Chondrocyte (in vitro differentiated cells): ENCODE data around the gene CD44. TPM values are rescaled to one million over a fixed set of nuclear protein-coding genes. Genes with fewer than 3 reads are reported as not detected.

Experiments used
- DNase-seq: peaks from one replicate; pipeline ENCODE4 v3.0.0; 2021; ENCODE audit warnings: mixed read lengths, low spot score
- H3K27ac Mint-ChIP-seq: one replicate; pipeline ENCODE4 v1.8.0; 2021; ENCODE audit warnings: mild to moderate bottlenecking, moderate library complexity, mixed read lengths; ENCODE audit not compliant: unreplicated experiment
- H3K27me3 Mint-ChIP-seq: 2 replicates; pipeline ENCODE4 v1.8.0; 2021; ENCODE audit warnings: low read depth, mixed read lengths
- H3K36me3 Mint-ChIP-seq: 2 replicates; pipeline ENCODE4 v1.8.0; 2021; ENCODE audit warnings: low read depth, mixed read lengths
- H3K4me1 Mint-ChIP-seq: 2 replicates; pipeline ENCODE4 v1.8.0; 2021; ENCODE audit warnings: low read depth, mild to moderate bottlenecking, mixed read lengths
- H3K4me3 Mint-ChIP-seq: one replicate; pipeline ENCODE4 v1.8.0; 2021; ENCODE audit warnings: mild to moderate bottlenecking, moderate library complexity, mixed read lengths; ENCODE audit not compliant: unreplicated experiment
- H3K9me3 Mint-ChIP-seq: 2 replicates; pipeline ENCODE4 v1.8.0; 2021; ENCODE audit warnings: low read depth, mixed read lengths
- total RNA-seq: library from RNA; stranded (reverse); gene quantifications from 3 replicates; pipeline ENCODE4 v1.2.1, GENCODE V29; 2021
- TF ChIP-seq, protein P1 (sequence below): fragments of 200-600 bp; sonication (generic); IDR thresholded peaks from 2 replicates; pipeline ENCODE4 v1.5.0; 2021; ENCODE audit warnings: antibody characterized with exemption, mild to moderate bottlenecking, moderate library complexity

CD44 gene
- total RNA-seq, 1 donor from 2014 or later, result 179 TPM

DNA sequence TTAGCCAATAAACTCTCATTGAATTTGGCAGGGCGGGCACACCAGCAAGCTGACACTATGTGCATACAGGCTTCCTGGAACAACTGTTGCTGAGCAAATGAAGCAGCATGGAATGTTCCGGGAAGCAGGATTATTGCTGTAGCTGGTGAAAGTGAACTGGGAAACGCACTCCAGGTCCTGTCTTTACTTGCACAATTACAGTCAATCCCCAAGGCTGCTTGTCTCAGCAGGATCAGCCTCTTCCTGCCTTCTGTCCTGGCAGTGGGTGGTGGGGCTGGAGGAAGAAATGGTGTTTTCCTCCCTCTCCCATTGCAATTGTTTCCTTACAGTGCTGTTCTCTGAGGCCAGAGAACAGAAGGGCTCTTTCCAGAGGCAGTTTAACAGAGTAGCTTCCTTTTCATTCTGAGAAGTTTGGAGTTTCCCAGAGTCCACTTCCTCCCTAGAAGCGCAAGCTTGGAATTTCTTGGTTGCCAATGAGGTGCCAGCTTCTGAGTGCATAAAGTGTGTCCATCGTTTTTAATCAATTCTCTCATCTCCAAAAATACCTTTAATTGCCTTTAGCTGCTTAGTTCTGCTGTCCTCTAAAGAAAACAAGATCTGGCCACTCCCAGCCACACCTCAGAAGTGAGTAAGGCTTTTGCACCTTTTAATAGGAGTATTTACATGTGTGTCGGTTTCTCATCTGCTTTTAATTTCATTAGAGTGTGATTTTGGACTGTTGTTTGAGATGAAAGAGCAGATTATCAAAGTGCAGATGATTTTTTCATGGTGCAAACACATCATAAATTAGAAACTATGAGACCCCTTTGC, 19.9 kb downstream of the CD44 start:
- Mint-ChIP-seq H3K27me3 (no peaks in the 10 kb centered on the region), H3K4me1 (peaks cover 43% of the 10 kb centered on the region), H3K36me3 (peaks cover 5% of the 10 kb centered on the region), H3K4me3 (no peak overlapping the region), H3K27ac (no peak overlapping the region), H3K9me3 (no peaks in the 10 kb centered on the region)
- TF ChIP-seq, protein P1, sequence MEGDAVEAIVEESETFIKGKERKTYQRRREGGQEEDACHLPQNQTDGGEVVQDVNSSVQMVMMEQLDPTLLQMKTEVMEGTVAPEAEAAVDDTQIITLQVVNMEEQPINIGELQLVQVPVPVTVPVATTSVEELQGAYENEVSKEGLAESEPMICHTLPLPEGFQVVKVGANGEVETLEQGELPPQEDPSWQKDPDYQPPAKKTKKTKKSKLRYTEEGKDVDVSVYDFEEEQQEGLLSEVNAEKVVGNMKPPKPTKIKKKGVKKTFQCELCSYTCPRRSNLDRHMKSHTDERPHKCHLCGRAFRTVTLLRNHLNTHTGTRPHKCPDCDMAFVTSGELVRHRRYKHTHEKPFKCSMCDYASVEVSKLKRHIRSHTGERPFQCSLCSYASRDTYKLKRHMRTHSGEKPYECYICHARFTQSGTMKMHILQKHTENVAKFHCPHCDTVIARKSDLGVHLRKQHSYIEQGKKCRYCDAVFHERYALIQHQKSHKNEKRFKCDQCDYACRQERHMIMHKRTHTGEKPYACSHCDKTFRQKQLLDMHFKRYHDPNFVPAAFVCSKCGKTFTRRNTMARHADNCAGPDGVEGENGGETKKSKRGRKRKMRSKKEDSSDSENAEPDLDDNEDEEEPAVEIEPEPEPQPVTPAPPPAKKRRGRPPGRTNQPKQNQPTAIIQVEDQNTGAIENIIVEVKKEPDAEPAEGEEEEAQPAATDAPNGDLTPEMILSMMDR, result no peak
- no peak for DNase-seq

DNA sequence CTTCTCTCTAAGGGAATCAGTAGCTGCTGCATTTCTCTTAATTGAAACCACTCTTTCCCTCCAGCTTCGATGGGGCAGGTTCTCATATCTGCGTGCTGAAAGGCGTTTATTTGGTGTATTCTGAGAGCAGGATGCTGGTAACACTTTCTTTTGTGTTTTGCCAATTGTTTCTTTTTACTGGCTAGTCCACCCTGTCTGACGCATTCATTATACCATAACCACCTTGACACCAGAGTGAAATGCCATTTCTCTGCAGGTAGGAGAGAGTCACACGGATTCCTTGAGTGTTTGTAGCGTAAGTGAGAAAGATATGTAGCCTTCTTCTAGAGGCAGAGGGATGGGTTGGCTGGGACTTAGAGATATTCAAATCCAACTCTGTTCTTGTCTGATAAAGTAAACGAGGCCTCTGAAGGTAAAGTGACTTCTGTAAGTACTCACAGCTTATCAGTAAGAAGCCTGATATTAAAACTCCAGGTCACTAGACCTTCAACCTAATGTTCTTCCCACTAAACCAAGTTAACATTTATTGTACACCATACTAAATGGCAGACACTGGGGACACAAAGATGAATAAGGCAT, 21.4 kb downstream of the CD44 start:
- no peaks in the 10 kb centered on the region for H3K27me3 Mint-ChIP-seq
- no peak for DNase-seq
- H3K9me3 Mint-ChIP-seq, result no peaks in the 10 kb centered on the region
- no peak overlapping the region for H3K4me3 Mint-ChIP-seq
- H3K27ac Mint-ChIP-seq, result no peak overlapping the region
- no peaks in the 10 kb centered on the region for H3K36me3 Mint-ChIP-seq
- peaks cover 45% of the 10 kb centered on the region for H3K4me1 Mint-ChIP-seq
- TF ChIP-seq, protein P1, result no peak

DNA sequence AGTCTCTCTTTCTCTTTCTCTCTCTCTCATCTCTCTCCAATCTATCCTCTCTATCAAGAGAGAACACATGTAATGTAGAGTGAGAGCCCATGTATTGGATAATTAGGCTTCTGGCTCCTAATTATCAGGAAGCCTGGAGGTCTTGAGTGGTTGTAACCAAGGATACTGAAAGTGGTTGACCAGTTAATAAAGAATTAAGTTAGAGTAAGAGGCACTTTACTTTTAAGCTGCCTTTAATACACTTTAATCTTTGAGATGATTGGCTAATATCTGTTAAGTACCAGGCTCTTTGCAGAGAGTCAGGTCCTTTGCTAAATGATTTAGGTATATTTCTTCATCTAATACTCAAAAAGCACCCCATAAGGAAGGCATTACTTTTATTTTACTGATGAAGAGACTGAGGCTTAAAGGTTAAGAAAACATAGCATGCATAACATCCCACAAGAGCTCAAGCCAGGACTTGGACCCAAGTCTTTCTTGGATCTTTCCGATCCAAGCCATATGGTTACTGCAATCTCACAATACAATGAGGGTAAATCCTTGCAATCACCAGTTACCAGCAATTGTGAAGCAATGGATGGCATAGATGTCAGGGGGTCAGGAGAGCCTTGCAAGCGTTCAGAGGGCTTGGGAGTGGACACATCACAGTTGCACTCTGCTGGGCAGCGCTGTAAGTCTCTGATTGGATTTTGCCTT, 22.1 kb downstream of the CD44 start:
- Mint-ChIP-seq H3K4me3 (no peak overlapping the region), H3K36me3 (no peaks in the 10 kb centered on the region), H3K4me1 (peaks cover 52% of the 10 kb centered on the region)

DNA sequence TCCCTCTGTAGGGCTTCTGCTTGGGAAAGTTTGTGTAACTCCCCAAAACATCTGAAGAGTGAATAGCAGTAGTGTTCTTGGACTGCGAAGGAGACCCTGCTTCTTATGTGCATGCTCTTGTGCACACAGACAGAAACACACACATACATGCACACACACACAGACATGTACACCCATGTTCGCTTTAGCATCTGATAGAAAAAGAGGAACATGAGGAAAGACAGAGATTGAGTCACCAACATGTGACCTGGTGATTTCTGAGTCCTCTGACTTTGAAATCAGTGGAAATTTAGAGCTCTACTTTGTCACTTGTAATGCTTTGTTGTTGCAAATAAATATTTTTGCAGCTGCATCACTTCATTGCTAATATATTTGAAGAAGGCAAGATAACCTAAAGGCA, 23.8 kb downstream of the CD44 start:
- H3K27ac Mint-ChIP-seq, result peak overlapping the region; percentile 17
- H3K4me3 Mint-ChIP-seq, result no peak overlapping the region
- no peaks in the 10 kb centered on the region for H3K27me3 Mint-ChIP-seq
- DNase-seq, result no peak
- peaks cover 69% of the 10 kb centered on the region for H3K4me1 Mint-ChIP-seq
- no peaks in the 10 kb centered on the region for H3K9me3 Mint-ChIP-seq
- H3K36me3 Mint-ChIP-seq, result no peaks in the 10 kb centered on the region
- TF ChIP-seq, protein P1, result no peak

More for the DNA sequence above, 22.1 kb downstream of the CD44 start:
- no peaks in the 10 kb centered on the region for H3K9me3 Mint-ChIP-seq
- no peaks in the 10 kb centered on the region for H3K27me3 Mint-ChIP-seq
- no peak overlapping the region for H3K27ac Mint-ChIP-seq
- DNase-seq, result no peak
- TF ChIP-seq, protein P1, result no peak

DNA sequence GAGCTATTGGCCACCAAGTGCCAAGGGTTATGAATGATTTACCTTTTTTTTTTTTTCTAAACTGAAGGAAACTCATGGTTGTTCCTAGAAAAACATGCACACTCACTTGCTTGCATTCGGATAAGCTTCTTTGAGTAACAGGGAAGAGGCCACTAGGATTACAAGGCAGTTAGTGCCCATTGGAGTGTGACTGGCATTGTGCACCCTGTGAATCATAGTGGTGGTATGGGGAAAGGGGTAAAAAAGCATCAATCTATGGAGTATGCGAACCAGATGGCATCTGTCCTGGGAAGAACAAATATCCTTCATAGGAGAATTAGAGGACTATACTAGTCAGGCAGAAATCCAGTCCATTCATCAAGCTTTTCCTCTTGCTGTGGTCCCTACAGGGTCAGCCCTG, 24.2 kb downstream of the CD44 start:
- TF ChIP-seq, protein P1, result no peak
- Mint-ChIP-seq H3K4me3 (no peak overlapping the region), H3K9me3 (no peaks in the 10 kb centered on the region), H3K27ac (no peak overlapping the region), H3K36me3 (no peaks in the 10 kb centered on the region), H3K4me1 (peaks cover 74% of the 10 kb centered on the region), H3K27me3 (no peaks in the 10 kb centered on the region)
- DNase-seq, result no peak
